BE2C (cell line): ENCODE measurements around the gene SRC.

Source experiments
- DNase-seq: peaks from one replicate; pipeline ENCODE4 v3.0.0-alpha.2; 2020
- H3K27me3 ChIP-seq: fragments of 250-450 bp; sonication (Bioruptor Pico); 2 replicates; pipeline ENCODE4 v1.5.1; 2020; ENCODE audit warnings: mild to moderate bottlenecking
- H3K36me3 ChIP-seq: fragments of 250-450 bp; sonication (Bioruptor Pico); 2 replicates; pipeline ENCODE4 v1.5.1; 2020; ENCODE audit warnings: mild to moderate bottlenecking
- H3K4me1 ChIP-seq: fragments of 250-450 bp; sonication (Bioruptor Pico); 2 replicates; pipeline ENCODE4 v1.5.1; 2020
- H3K4me3 ChIP-seq: 2 replicates; pipeline ENCODE4 v1.5.1; 2011; ENCODE audit warnings: low read depth, low read length
- H3K9me3 ChIP-seq: fragments of 250-450 bp; sonication (Bioruptor Pico); 2 replicates; pipeline ENCODE4 v1.5.1; 2020
- CTCF ChIP-seq: IDR thresholded peaks from 2 replicates; pipeline ENCODE4 v1.5.1; 2012; ENCODE audit warnings: mild to moderate bottlenecking, low read depth, low read length

The SRC gene

GRCh38 chr20:37432606-37433005 is 86.7 kb downstream of the SRC start:
- no peak for TF ChIP-seq CTCF
- Histone ChIP-seq H3K9me3 (no peaks in the 10 kb centered on the region), H3K36me3 (no peaks in the 10 kb centered on the region), H3K4me1 (no peaks in the 10 kb centered on the region), H3K4me3 (no peak overlapping the region), H3K27me3 (no peaks in the 10 kb centered on the region; the same call in 1 of the 2 replicates)
- DNase-seq: no peak

GRCh38 chr20:37435607-37436006 is 89.7 kb downstream of the SRC start:
- Histone ChIP-seq H3K36me3 (no peaks in the 10 kb centered on the region), H3K27me3 (no peaks in the 10 kb centered on the region; the same call in 1 of the 2 replicates), H3K4me1 (no peaks in the 10 kb centered on the region), H3K4me3 (no peak overlapping the region), H3K9me3 (no peaks in the 10 kb centered on the region)
- DNase-seq: no peak
- no peak for TF ChIP-seq CTCF

- H3K4me3 ChIP-seq: no peak overlapping the region
- DNase-seq: no peak
- TF ChIP-seq CTCF: no peak
- no peaks in the 10 kb centered on the region for H3K36me3 ChIP-seq
- no peaks in the 10 kb centered on the region for H3K9me3 ChIP-seq
- H3K4me1 ChIP-seq: no peaks in the 10 kb centered on the region
- no peaks in the 10 kb centered on the region for H3K27me3 ChIP-seq
These were observed 90.7 kb downstream of the SRC start for GRCh38 chr20:37436527-37437186.

GRCh38 chr20:37437676-37438075 is 91.7 kb downstream of the SRC start:
- Histone ChIP-seq H3K36me3 (no peaks in the 10 kb centered on the region), H3K9me3 (no peaks in the 10 kb centered on the region), H3K27me3 (no peaks in the 10 kb centered on the region), H3K4me1 (no peaks in the 10 kb centered on the region), H3K4me3 (no peak overlapping the region)
- no peak for DNase-seq
- TF ChIP-seq CTCF: no peak

- H3K27me3 ChIP-seq: no peaks in the 10 kb centered on the region
- no peak for DNase-seq
- no peak overlapping the region for H3K4me3 ChIP-seq
- no peaks in the 10 kb centered on the region for H3K36me3 ChIP-seq
- TF ChIP-seq CTCF: no peak
- no peaks in the 10 kb centered on the region for H3K4me1 ChIP-seq
- H3K9me3 ChIP-seq: no peaks in the 10 kb centered on the region
These were observed 92.7 kb downstream of the SRC start for GRCh38 chr20:37438464-37439222.

- Histone ChIP-seq H3K27me3 (no peaks in the 10 kb centered on the region), H3K4me1 (no peaks in the 10 kb centered on the region), H3K36me3 (no peaks in the 10 kb centered on the region), H3K4me3 (no peak overlapping the region), H3K9me3 (no peaks in the 10 kb centered on the region)
- TF ChIP-seq CTCF: no peak
- DNase-seq: no peak
These were observed 93.4 kb downstream of the SRC start for GRCh38 chr20:37439223-37439933.
